ENCODE results near the gene PPM1D.

- TF ChIP-seq POLR2A (IDR thresholded peaks at IDR 0.05) (no peak), CTCF (IDR thresholded peaks at IDR 0.05) (no peak)
Measured at GRCh38 chr17:60627124-60627523, 27.1 kb downstream of the PPM1D start.
